H1 (cell line): ENCODE results near the gene XRCC6. TPM values are rescaled to one million over a fixed set of nuclear protein-coding genes. Genes with fewer than 3 reads are reported as not detected.

Source experiments
- CHD7 ChIP-seq: fragments of 300-600 bp; sonication (generic); IDR thresholded peaks from 2 replicates; pipeline ENCODE4 v1.7.1; 2012; ENCODE audit warnings: low read length, moderate library complexity, mild to moderate bottlenecking, inconsistent platforms; ENCODE audit not compliant: insufficient replicate concordance
- EP300 ChIP-seq, 2 experiments: IDR thresholded peaks; 1 replicate in 1 of 2; 2 replicates in 1 of 2; pipeline ENCODE4 v1.6.1; 2011 to 2012; ENCODE audit warnings: low read depth in 2 of 2, low read length in 2 of 2, mild to moderate bottlenecking in 2 of 2, borderline replicate concordance in 1 of 2, inconsistent platforms in 1 of 2, moderate library complexity in 1 of 2
- RXRA ChIP-seq: IDR thresholded peaks from 2 replicates; pipeline ENCODE4 v1.6.1; 2011; ENCODE audit warnings: low read depth, mild to moderate bottlenecking, low read length, moderate library complexity; ENCODE audit not compliant: insufficient read depth
- SAP30 ChIP-seq: fragments of 300-600 bp; sonication (generic); IDR thresholded peaks from 2 replicates; pipeline ENCODE4 v1.7.1; 2012; ENCODE audit warnings: low read length, moderate library complexity, mild to moderate bottlenecking, inconsistent platforms; ENCODE audit not compliant: insufficient read depth, insufficient replicate concordance
- SIRT6 ChIP-seq: IDR thresholded peaks from one replicate; pipeline ENCODE4 v1.7.1; 2012; ENCODE audit warnings: low read length, inconsistent platforms
- polyA plus RNA-seq, 7 experiments: library from polyadenylated mRNA; depleted of rRNA in 3 of 7; stranded (reverse) in 5 of 7; unstranded in 2 of 7; fragments of >200 nt in 5 of 7; fragments of 200-250 nt in 2 of 7; gene quantifications; 1 replicate in 5 of 7; 2 replicates in 1 of 7; 4 replicates in 1 of 7; pipeline versions ENCODE4 v1.2.1 to v1.2.3, GENCODE V29; 2011 to 2013; ENCODE audit warnings: missing spikeins in 2 of 7, mixed read lengths in 2 of 7
- total RNA-seq: library from RNA; stranded (reverse); fragmentation: NEBNext Ultra II Directional; extraction: Animal tissue kit (Norgen Biotek cat#: 25700); gene quantifications from 2 replicates; pipeline ENCODE4 v1.2.1, GENCODE V29; 2021

The XRCC6 gene
- total and polyA plus RNA-seq, 2 of the 8 experiments (the other 6 are each of a cell fraction or from before 2014, with no cell fraction given), result 150 to 490 TPM

GRCh38 chr22:41621911-41622179 is 750 bp downstream of the XRCC6 start (continued):
- no peak for TF ChIP-seq CHD7
- peak; percentile 73 for TF ChIP-seq SAP30
- no peak for TF ChIP-seq RXRA
- TF ChIP-seq SIRT6, result no peak
- TF ChIP-seq EP300 (IDR thresholded peaks at IDR 0.05; ENCODE audit: borderline replicate concordance in 1 of 2, low read depth in 2 of 2, low read length in 2 of 2), result no peak
- TF ChIP-seq, all 59 proteins: peak for 2
